GM18873 (cell line): Measurements from ENCODE around the gene SNHG17.

Experiments
- ATAC-seq: cut with Tn5 transposase; IDR thresholded peaks from one replicate; pipeline ENCODE4 v1.9.1; 2021; ENCODE audit warnings: mild to moderate bottlenecking, moderate library complexity, moderate number of reproducible peaks; ENCODE audit not compliant: unreplicated experiment, low FRiP score

The SNHG17 gene

GRCh38 chr20:38377039-38377685, 58.0 kb downstream of the SNHG17 start:
- no peak for ATAC-seq

DNA sequence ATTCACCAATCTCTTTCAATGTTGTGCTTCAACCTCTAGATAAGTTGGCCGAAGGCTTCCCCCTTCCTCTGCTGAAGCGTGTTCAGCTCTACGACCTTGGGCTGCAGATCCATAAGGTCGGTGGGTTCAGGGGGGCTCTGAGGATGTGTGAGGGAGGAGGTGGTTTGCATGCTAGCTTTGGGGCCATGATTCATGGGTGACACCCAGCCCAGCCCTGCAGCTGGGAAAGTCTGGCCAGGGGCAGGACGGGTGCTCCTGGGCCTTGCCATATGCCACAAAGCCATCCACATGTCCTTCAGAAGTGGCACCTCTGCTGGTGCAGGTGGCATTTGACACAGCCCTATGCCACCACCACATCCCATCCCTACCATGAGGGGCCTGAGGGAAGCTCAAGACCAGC, 61.2 kb downstream of the SNHG17 start:
- no peak for ATAC-seq

GRCh38 chr20:38373231-38373867, 61.8 kb downstream of the SNHG17 start:
- no peak for ATAC-seq

- ATAC-seq, result no peak
Observed at GRCh38 chr20:38372806-38373205, 62.3 kb downstream of the SNHG17 start.
